H54 (cell line): ENCODE measurements around the gene PHPT1.
"Not testable (repeated sequence)": the region's sequence is repeated elsewhere in the genome, so short reads cannot be mapped to it uniquely, and the experiment has no call there.

ENCODE experiments used
- DNase-seq: peaks from one replicate; pipeline ENCODE4 v3.0.0; 2011; ENCODE audit warnings: low spot score, mixed read lengths; ENCODE audit not compliant: insufficient read length
- FAIRE-seq: peaks from 3 replicates; lab custom pipeline; 2011; peaks lifted over from hg19 to GRCh38; lab: Jason Lieb, UNC
- POLR2A ChIP-seq: IDR thresholded peaks from 2 replicates; pipeline ENCODE4 v1.6.1; 2011; ENCODE audit warnings: low read depth, mild to moderate bottlenecking, low read length

Gene PHPT1

DNA sequence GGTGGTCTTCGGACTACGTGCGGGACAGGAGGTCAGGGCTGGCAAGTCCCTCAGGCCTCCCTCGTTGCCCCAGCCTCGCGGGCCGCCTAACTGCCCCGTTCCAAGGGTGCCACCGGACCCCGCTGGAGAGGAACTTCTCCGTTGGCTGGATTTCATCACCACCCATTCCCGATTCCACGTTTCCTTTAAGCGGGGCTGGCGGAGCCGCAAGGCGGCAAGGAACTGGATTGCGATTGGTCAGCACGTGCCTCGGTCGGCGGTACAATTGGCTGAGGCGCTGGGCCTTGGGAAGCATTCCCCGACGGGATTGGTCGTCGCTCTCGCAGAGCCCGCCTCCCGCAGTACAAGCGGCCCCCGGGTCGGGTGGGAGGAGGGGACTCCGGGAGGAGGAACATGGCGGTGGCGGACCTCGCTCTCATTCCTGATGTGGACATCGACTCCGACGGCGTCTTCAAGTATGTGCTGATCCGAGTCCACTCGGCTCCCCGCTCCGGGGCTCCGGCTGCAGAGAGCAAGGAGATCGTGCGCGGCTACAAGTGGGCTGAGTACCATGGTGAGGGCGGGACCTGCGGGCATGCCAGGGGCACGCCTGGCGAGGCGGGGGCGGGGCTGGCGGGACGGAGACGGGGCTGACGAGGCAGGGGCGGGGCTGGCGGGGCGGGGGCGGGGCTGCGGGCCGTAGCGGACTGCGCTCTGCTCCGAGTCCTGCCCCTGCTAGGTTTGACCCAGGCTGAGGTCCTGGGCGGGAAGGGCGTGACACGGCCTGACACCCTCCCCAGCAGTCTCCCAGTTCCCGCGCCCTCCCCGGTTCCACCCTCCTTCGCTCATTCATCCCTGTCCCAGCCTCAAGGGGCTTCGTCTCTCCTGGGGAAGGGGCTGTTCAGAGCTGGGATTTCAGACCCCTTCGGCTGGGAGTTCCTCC lies at the start of gene PHPT1:
Gene PHPT1, plus strand, starts transcription at position 372 of the 922 bp plus-strand sequence. Its CDS starts 22 bp downstream, at position 394.
- FAIRE-seq (peak; percentile 96), DNase-seq (peak; percentile 100)
- peak; percentile 61 for TF ChIP-seq POLR2A

DNA sequence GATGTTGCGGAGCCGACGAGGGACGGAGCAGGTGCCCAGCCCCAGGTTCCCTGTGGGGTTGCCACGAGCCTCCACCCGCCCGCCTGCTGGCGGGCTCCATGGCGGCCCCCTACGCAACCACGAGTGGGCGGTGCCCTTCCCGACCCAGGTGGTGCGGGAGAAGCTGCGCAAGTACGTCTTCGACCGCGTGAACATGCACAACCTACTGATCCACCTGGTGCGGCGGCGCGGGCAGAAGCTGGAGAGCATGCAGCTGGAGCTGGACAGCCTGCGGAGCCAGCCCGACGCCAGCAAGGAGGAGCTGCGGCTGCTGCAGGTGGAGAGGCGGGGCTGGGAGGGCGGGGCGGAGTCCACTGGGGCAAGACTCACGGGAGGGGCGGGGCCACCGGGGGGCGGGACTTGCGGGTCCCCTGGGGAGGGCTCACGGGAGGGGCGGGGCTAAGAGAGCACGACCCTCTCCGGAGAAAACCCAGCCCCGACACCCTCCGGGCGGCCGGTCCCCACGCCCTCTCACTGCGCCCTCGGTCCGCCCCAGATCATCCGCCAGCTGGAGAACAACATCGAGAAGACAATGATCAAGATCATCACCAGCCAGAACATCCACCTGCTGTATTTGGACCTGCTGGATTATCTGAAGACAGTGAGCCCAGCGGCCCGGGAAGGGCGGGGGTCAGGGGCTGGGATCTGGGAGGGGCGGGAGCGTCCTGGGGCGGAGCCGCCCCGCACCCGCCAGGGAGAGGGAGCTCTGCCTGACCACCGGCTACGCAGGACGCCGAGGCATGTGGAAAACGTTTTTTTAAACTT lies 49.2 kb upstream of the PHPT1 start:
- no peak for FAIRE-seq
- TF ChIP-seq POLR2A, result no peak
- peak; percentile 94 for DNase-seq

DNA sequence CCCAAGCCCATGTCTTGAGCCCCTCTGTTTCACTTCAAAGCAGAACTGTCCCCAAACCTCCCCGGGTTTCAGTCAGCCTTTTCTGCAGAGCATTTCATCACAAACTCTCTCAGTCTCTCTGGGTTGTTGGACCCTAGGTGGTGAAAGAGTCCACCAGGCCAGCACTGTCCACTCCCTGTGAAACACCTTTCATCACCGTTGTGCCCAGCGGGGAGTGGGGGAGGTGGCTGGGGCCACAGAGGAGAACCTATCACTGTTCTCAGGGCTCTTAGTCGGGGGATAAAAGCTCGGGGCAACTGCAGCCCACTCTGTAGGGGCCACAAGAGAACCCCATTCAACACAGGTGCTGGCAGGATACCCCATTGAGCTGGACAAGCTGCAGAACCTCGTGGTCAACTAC lies 46.9 kb upstream of the PHPT1 start:
- DNase-seq (no peak), FAIRE-seq (no peak)
- TF ChIP-seq POLR2A, result no peak

DNA sequence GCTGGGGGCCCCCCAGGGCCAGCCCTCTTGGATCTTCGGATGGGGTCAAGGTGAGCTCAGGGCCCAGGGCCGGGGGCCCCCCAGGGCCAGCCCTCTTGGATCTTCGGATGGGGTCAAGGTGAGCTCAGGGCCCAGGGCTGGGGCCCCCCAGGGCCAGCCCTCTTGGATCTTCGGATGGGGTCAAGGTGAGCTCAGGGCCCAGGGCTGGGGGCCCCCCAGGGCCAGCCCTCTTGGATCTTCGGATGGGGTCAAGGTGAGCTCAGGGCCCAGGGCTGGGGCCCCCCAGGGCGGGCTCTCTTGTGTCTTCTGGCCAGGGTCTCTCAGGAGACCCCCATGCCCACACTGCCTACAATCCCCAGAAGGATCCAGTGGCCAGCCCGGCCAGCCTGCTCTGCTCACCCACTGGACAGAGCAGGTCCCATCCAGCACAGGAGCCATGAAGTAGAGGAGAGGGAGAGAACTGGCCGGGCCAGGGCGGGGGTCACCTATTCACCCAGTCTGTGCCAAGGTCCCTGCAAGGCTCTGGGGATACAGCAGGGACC lies 46.1 kb upstream of the PHPT1 start:
- DNase-seq, FAIRE-seq: not testable (repeated sequence)

DNA sequence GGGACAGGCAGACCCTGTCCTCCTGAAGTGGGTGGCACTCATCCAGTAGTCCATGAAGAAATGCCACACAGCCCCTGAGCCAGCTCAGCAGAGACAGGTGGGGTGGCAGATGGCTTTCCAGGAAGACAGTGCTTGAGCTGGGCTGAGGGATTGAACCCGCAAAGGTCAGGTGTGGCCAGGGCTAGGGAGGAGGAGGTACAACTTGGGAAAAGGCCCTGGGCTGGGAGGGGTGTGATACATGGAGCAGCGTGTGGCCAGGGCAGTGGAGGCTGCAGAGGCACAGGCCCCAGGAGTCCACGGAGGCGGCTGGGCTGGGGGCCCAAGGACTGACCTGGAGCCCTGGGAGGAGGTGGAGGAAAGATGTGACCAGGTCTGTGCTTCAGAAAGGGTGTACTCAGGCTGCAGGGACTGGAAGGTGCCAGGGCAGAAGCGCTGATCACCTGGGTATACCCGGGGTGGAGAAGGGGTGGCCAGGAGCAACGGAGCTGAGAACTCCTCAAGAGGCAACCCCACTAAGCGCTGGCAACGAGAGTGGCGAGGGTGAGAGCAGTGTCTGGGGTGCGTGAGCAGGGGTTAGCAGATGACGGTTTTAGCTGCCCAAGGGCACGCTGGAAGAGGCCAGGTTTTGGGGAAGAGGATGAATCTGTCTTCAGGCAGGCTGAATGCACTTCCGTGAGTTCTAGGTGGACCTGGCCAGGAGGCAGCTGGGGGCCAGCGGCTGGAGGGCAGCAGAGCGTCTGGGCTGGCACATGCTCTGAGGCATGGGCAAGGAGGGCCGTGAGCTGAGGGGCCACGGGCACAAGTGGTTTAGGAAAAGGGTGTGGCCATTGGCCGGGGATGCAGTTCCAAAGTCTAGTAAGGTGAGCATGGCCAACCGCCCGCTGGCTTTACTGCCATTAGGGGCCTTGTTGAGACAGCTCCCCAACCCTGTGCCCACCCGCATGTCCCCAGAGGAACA lies 45.4 kb upstream of the PHPT1 start:
- DNase-seq, result no peak
- TF ChIP-seq POLR2A, result no peak
- FAIRE-seq, result no peak

DNA sequence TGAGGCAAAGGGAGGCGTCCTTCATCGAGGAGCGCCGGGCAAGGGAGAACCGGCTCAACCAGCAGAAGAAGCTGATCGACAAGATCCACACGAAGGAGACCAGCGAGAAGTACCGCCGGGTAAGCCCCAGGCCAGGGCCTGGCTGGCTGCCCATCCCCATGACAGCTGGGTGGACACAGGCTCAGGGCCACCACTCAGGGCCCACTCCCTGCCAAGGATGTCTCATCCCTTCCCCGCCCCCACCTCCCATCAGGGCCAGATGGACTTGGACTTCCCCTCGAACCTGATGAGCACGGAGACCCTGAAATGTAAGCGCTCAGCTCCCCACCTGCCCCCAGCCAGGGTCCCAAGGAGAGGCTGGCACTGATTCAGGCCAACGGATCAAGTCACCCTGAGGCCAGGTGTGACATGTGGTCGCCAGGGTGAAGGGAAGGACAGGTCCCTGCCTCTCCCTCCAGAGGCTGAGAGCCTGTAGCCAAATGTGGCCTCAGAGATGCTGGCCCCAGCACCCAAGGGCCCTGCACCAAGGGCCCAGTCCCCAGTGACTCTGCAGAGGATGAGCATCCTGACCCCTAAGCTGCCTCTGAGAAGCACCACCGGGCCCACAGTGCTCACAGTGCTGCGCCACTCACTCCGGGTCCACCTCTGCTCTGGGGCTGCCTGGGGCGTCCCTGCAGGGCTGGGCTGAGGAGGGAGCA lies 44.6 kb upstream of the PHPT1 start:
- FAIRE-seq (no peak), DNase-seq (no peak)
- no peak for TF ChIP-seq POLR2A

DNA sequence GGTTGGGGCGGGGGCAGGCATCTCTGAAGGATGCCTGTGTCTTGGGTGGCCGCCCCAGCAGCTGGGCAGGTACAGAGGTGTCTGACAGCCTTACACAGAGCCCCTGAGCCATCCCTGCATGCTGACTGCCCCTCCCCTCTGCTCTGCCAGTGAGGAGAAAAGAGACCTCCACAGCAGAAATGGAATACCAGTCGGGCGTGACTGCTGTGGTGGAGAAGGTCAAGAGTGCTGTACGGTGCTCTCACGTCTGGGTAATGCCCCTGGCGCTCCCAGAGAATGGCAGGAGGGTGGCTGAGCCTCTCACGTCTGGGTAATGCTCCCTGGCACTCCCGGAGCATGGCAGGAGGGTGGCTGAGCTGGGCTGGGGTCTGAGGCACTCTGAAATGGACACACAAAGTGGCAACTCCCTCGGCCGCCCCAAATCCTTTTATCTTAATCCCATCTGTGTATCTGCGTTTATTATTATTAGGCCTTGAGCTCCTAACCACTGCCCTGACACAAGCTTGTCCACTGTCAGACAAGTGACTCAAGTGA lies 43.9 kb upstream of the PHPT1 start:
- DNase-seq, result no peak
- TF ChIP-seq POLR2A, result no peak
- no peak for FAIRE-seq

DNA sequence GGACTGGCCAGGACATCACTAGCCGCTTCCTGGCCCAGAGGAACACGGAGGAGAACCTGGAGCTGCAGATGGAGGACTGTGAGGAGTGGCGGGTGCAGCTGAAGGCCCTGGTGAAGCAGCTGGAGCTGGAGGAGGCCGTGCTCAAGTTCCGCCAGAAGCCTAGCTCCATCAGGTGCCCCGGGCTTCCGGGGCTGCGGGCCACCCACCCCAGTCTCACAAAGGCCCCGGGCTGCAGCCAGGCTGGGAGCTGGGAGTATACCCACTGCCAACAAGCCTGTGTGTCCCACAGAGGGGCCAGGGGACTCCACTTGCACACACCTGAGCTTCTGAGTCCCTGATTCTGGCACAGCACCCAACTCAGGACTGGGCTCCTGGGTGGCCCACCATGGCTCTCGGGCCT lies 43.1 kb upstream of the PHPT1 start:
- DNase-seq (no peak), FAIRE-seq (no peak)
- no peak for TF ChIP-seq POLR2A

DNA sequence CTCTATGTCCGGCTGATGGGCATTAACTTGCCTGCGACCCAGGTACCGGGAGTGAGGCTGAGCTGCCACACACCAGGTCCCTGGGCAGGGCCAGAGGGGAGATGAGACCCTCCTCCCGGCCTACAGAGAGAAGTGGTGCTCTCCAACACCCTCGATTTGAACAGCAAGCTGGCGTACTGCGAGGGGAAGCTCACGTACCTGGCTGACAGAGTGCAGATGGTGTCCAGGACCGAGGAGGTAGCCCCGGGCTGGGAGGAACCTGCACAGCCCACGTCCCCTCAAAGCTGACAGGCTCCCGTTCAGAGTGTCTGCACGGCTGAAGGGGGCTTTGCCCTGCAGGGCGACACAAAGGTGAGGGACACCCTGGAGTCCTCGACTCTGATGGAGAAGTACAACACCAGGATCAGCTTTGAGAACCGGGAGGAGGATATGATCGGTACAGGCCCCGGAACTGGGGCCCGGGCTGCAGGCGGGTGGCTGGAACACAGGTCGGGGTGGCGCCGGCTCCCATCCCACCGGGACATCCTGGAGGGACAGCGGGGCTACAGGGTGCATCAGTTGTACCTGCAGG lies 42.5 kb upstream of the PHPT1 start:
- no peak for DNase-seq
- no peak for FAIRE-seq
- no peak for TF ChIP-seq POLR2A

DNA sequence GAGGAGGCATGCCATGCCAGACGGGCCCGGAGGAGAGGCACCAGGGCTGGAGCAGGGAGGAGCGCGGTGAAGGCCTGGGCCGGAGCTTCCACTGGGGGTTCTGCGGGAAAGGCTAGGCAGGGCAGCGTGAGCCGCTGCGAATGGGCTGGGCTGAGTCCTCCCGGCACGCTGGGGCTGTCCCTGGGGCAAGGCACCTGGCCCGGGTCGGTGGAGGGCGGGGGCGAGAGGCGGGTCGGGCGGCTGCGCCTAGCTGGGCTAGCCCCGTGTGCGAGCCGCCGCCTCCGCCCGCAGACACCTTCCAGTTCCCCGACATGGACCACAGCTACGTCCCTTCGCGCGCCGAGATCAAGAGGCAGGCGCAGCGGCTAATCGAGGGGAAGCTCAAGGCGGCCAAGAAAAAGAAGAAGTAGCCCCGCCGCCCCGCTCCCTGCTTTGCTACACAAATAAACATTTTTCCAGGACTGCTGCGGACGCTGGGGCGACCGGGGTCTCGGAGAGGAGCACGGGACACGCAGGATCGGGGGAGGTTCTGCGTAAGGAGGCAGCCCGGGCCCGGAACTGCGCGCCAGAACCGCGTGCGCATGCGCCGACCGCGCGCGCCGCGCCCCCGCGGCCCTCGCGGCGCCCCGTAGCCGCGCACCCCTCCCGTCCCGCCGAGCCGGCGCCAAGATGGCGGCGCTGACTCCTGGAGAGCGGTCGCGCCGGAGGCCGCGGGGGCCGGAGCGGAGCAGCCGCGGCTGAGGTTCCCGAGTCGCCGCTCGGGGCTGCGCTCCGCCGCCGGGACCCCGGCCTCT lies 41.7 kb upstream of the PHPT1 start, which contains the start of gene RABL6:
Gene RABL6, plus strand, starts transcription at position 668 of the 794 bp plus-strand sequence. CDS start 249 bp downstream, outside the sequence.
- FAIRE-seq, result no peak
- peak; percentile 86 for TF ChIP-seq POLR2A
- DNase-seq, result peak; percentile 100
